ENCODE results near the gene RBMS3.

DNA sequence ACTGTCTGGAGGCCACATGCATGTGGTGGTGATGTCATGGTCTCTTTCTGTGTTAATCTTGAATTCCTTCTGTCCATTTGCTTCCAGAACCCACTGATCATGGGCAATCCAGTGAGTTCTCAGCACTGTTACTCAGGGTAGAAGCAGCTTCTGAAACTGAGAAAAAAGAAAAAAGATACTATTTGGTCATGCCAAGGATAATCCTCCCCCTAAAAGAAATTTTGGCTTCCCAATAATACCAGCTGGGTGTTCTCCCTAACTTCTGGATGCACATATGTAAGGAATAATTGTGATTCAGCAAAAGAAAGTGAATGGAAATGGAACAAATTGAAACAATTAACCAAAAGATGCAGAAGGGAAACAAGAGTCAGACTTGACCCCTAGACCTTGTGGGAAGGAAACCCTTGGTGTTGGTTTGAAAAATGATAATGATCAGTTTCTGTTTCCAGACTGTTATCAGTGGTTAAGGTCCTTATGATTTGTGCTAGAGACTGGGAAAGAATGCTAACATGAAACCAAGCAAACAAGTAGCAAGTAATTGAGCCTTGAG lies 92.3 kb downstream of the RBMS3 start:
- no peak for TF ChIP-seq POLR2AphosphoS5 (IDR thresholded peaks at IDR 0.05; ENCODE audit: low read depth)
- TF ChIP-seq, protein P1, sequence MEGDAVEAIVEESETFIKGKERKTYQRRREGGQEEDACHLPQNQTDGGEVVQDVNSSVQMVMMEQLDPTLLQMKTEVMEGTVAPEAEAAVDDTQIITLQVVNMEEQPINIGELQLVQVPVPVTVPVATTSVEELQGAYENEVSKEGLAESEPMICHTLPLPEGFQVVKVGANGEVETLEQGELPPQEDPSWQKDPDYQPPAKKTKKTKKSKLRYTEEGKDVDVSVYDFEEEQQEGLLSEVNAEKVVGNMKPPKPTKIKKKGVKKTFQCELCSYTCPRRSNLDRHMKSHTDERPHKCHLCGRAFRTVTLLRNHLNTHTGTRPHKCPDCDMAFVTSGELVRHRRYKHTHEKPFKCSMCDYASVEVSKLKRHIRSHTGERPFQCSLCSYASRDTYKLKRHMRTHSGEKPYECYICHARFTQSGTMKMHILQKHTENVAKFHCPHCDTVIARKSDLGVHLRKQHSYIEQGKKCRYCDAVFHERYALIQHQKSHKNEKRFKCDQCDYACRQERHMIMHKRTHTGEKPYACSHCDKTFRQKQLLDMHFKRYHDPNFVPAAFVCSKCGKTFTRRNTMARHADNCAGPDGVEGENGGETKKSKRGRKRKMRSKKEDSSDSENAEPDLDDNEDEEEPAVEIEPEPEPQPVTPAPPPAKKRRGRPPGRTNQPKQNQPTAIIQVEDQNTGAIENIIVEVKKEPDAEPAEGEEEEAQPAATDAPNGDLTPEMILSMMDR (conservative IDR thresholded peaks at IDR 0.05; ENCODE audit: low read depth in 2 of 2): no peak
- no peak for TF ChIP-seq EZH2 (IDR thresholded peaks at IDR 0.05; ENCODE audit: low read depth, unreplicated experiment)
- TF ChIP-seq, protein P2, sequence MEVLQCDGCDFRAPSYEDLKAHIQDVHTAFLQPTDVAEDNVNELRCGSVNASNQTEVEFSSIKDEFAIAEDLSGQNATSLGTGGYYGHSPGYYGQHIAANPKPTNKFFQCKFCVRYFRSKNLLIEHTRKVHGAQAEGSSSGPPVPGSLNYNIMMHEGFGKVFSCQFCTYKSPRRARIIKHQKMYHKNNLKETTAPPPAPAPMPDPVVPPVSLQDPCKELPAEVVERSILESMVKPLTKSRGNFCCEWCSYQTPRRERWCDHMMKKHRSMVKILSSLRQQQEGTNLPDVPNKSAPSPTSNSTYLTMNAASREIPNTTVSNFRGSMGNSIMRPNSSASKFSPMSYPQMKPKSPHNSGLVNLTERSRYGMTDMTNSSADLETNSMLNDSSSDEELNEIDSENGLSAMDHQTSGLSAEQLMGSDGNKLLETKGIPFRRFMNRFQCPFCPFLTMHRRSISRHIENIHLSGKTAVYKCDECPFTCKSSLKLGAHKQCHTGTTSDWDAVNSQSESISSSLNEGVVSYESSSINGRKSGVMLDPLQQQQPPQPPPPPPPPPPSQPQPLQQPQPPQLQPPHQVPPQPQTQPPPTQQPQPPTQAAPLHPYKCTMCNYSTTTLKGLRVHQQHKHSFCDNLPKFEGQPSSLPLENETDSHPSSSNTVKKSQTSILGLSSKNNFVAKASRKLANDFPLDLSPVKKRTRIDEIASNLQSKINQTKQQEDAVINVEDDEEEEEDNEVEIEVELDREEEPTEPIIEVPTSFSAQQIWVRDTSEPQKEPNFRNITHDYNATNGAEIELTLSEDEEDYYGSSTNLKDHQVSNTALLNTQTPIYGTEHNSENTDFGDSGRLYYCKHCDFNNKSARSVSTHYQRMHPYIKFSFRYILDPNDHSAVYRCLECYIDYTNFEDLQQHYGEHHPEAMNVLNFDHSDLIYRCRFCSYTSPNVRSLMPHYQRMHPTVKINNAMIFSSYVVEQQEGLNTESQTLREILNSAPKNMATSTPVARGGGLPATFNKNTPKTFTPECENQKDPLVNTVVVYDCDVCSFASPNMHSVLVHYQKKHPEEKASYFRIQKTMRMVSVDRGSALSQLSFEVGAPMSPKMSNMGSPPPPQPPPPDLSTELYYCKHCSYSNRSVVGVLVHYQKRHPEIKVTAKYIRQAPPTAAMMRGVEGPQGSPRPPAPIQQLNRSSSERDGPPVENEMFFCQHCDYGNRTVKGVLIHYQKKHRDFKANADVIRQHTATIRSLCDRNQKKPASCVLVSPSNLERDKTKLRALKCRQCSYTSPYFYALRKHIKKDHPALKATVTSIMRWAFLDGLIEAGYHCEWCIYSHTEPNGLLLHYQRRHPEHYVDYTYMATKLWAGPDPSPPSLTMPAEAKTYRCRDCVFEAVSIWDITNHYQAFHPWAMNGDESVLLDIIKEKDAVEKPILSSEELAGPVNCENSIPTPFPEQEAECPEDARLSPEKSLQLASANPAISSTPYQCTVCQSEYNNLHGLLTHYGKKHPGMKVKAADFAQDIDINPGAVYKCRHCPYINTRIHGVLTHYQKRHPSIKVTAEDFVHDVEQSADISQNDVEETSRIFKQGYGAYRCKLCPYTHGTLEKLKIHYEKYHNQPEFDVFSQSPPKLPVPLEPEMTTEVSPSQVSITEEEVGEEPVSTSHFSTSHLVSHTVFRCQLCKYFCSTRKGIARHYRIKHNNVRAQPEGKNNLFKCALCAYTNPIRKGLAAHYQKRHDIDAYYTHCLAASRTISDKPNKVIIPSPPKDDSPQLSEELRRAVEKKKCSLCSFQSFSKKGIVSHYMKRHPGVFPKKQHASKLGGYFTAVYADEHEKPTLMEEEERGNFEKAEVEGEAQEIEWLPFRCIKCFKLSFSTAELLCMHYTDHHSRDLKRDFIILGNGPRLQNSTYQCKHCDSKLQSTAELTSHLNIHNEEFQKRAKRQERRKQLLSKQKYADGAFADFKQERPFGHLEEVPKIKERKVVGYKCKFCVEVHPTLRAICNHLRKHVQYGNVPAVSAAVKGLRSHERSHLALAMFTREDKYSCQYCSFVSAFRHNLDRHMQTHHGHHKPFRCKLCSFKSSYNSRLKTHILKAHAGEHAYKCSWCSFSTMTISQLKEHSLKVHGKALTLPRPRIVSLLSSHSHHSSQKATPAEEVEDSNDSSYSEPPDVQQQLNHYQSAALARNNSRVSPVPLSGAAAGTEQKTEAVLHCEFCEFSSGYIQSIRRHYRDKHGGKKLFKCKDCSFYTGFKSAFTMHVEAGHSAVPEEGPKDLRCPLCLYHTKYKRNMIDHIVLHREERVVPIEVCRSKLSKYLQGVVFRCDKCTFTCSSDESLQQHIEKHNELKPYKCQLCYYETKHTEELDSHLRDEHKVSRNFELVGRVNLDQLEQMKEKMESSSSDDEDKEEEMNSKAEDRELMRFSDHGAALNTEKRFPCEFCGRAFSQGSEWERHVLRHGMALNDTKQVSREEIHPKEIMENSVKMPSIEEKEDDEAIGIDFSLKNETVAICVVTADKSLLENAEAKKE (CRISPR knock-in tag; IDR thresholded peaks at IDR 0.05): no peak
- TF ChIP-seq, protein P3, sequence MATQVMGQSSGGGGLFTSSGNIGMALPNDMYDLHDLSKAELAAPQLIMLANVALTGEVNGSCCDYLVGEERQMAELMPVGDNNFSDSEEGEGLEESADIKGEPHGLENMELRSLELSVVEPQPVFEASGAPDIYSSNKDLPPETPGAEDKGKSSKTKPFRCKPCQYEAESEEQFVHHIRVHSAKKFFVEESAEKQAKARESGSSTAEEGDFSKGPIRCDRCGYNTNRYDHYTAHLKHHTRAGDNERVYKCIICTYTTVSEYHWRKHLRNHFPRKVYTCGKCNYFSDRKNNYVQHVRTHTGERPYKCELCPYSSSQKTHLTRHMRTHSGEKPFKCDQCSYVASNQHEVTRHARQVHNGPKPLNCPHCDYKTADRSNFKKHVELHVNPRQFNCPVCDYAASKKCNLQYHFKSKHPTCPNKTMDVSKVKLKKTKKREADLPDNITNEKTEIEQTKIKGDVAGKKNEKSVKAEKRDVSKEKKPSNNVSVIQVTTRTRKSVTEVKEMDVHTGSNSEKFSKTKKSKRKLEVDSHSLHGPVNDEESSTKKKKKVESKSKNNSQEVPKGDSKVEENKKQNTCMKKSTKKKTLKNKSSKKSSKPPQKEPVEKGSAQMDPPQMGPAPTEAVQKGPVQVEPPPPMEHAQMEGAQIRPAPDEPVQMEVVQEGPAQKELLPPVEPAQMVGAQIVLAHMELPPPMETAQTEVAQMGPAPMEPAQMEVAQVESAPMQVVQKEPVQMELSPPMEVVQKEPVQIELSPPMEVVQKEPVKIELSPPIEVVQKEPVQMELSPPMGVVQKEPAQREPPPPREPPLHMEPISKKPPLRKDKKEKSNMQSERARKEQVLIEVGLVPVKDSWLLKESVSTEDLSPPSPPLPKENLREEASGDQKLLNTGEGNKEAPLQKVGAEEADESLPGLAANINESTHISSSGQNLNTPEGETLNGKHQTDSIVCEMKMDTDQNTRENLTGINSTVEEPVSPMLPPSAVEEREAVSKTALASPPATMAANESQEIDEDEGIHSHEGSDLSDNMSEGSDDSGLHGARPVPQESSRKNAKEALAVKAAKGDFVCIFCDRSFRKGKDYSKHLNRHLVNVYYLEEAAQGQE (IDR thresholded peaks at IDR 0.05; ENCODE audit: unreplicated experiment): no peak
- TF ChIP-seq, protein P4, sequence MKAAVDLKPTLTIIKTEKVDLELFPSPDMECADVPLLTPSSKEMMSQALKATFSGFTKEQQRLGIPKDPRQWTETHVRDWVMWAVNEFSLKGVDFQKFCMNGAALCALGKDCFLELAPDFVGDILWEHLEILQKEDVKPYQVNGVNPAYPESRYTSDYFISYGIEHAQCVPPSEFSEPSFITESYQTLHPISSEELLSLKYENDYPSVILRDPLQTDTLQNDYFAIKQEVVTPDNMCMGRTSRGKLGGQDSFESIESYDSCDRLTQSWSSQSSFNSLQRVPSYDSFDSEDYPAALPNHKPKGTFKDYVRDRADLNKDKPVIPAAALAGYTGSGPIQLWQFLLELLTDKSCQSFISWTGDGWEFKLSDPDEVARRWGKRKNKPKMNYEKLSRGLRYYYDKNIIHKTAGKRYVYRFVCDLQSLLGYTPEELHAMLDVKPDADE (IDR thresholded peaks at IDR 0.05): no peak
